GM19043 (cell line): ENCODE data around the gene HHIP.

ENCODE experiments used
- ATAC-seq: cut with Tn5 transposase; IDR thresholded peaks from one replicate; pipeline ENCODE4 v1.9.1; 2021; ENCODE audit warnings: low read depth; ENCODE audit not compliant: unreplicated experiment

HHIP gene

DNA sequence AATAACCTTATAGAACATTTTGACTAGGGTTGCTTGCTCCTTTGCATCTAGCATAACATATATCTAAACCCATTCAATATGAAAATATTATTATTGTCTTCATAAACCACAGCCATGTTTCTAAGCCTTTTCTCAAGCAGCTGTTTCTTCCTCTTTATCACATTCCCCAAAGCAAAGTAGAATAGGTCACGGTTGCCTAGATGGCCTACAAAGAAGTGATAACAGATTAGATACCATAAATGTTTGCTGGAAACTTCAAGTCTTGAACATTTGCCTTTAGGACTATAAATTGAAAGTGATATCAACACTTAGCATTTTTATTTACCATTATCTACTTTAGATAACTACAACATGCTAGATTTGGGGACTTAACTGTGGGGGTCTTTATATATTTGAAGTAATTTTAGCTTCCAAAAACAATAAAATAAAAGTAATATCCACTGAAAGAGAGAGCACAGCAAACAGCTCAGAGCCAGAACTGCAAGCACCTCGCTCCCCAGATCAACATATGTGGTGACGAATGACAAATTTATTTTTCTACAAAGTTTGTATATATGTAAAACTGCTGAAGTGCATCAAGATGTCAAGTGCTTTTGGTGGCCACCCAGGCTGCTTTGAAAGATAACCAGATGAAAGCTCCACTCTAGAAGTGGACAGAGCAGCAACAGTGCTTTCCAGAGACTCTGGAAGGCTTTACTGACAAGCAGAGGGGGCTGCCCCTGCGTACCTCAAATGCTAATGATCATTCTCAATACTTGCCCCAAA is 8.0 kb downstream of the HHIP start:
- no peak for ATAC-seq

DNA sequence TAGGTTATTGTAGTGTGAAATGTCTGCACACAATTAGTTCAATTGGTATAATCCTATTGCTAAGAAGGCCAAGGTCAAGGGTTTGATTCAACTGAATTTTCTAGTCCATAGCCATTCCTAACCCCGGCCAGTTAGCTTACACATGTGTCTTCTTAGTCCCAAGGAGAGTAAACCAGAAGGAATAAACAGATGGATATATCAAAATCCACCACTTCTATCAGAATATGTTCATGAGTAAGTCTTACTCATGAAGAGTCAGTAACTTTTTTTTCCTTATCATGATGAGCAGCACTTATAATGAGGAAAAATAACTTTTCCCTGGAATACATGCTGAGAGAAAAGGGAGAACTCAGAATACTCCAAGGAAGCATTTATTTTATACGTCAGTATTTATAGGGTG is 9.5 kb downstream of the HHIP start:
- ATAC-seq: no peak

DNA sequence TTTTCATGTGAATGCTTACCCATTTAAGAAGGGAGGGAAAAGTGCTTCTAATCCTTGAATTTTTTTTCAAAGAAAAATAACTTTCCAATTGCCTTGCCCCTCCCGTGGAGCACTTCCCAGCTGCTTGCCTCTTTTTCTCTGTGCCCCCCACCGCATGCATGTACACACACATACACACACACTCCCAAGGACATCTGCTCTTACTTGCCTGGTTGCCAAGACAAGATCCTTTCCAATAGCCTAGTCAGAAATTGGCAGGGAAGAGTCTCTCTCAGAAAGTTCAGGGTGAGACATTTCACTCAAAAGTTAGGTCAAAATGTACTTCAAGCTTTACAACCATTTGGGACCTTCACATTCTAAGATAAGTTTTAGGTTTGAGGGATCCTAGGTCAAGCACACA is 10.9 kb downstream of the HHIP start:
- ATAC-seq: no peak

DNA sequence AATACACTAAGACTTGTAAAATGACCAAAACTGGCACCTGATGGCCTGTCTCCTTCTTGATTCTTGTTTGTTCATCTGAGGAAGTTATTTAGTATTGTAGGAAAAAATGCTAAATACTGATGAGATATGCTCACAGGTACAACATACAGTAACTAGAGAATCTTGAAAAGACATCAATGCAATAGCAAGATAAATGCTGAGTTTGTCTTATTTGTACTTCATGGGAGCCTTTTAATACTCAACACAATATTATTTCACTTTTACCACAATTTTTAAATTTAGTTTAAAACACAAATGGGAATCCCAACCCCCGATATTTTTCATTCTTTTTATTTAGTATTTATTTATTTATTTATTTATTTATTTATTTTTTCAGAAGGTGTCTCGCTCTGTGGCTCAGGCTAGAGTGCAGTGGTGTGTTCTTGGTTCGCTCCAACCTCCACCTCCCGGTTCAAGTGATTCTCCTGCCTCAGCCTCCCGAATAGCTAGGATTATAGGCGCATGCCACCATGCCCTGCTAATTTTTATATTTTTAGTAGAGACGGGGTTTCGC is 12.1 kb downstream of the HHIP start:
- ATAC-seq: no peak

DNA sequence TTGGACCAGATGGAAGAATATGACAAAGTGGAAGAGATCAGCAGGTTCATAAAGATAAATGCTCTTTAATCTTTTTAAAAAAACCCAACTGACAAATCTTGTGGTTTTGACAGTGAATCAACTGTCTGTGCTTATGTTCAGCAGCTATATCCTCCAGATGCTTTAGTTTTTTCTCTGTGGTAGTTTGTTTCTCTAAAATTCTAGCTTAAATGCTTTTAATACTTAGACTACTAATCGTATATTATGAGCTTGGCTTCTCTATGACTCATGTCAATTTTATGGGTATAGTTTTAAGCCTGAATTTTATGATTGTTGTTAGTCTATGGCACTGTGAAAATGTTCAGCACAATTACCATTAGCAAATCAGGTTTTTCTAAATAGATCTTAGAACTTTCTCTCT is 12.9 kb downstream of the HHIP start:
- no peak for ATAC-seq

DNA sequence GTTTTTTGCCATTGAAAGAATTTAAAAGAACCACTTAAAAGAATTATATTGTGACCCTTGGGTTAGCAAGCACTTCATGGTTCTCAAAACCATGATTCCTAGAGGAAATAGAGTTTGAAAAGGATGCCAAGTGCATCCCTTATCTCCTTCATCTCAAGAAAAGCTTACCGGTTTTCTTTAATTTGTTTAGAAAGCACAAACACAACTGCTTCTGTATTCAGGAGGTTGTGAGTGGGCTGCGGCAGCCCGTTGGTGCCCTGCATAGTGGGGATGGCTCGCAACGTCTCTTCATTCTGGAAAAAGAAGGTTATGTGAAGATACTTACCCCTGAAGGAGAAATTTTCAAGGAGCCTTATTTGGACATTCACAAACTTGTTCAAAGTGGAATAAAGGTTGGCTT is 13.5 kb downstream of the HHIP start:
- no peak for ATAC-seq

DNA sequence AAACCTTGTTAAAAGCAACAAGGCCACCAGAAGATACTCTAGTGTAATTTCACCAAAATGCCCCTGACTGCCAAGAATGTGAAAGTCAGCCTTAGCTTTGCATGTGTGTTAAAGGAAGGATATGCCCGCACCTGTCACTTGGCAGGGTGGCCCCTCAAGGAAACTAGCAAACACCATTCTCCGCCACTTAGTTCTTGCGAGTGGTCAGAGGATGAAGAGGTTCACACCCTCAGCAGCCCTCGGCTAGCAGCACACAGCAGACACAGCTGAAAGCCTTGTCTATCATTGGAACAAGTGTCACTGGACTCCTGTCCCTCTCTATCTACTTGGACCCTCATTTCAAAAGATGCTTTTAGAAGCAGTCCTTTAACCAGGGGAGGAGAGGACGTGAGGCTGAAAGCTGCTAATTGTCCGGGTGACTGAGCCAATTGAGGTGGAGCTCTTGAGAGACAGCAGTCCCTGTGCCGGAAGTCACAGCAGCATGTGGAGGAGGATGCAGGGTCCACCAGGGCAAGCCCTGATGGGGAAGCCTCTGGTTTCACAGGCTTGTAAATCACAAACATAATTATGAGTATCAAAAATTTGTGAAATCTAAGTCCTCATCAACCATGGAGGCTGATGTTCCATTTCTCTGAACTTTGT is 18.0 kb downstream of the HHIP start:
- no peak for ATAC-seq

DNA sequence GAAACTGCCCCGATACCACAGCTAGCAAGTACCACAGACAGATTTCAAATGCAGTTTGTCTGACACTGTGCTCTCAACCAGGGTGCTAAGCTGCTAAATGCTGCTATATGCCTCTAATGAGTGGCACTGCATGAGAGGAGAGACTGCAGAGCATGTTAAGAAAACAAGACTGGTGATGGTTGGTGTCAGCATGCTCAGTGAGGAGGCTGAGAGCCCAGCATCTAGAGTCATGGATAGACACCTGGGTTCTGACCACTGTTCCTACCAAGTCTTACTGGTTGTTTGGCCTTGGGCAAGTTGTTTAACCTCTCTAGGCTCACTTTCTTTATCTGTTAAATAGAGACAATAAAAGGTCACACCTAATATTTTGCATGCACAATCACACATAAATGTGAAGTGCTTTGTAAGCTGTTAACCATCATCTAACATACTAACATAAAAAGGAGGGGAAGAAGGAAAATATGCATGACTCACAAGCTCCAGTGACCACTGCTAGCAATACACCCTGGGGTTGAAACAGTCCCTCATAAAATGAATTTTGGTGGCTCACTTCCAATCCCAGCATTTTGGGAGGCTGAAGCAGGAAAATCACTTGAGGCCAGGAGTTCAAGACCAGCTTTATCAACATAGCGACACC is 20.7 kb downstream of the HHIP start:
- no peak for ATAC-seq

DNA sequence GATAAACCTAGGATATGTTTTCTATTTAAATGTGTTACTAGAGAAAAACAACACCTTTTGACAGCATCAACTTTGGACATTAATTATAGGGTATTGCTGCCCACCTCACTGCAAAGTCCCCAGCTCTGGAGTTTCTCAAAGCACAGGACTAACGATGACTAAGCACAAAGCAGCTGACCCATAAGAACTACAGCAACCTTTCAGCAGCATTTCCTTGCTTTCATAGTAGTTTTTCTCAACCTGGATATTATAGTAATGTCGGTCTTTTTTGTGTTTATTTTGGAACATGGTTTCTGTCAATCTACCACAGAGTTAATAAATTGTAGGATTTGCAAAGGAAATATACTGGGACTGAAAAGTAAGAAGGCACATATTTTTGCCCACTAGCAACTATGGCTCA is 21.5 kb downstream of the HHIP start:
- ATAC-seq: no peak

DNA sequence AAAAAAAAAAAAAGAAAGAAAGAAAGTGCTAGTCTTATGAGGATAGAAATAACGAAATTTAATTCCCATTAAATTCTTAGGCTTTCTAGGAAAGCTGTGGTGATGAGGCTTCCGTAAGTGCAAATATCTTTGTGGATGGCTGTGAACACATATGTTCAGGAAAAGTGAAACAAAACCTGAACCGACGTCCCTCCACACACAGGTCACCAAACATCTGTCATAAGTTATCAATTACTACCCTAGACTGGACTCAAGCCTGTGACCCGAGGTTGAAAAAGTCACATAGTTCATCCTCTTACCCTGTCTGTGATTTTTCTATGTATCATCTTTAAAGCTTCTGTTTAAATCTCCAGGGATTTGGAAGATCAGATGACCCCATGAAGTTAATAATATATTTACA is 24.8 kb downstream of the HHIP start:
- ATAC-seq: no peak

DNA sequence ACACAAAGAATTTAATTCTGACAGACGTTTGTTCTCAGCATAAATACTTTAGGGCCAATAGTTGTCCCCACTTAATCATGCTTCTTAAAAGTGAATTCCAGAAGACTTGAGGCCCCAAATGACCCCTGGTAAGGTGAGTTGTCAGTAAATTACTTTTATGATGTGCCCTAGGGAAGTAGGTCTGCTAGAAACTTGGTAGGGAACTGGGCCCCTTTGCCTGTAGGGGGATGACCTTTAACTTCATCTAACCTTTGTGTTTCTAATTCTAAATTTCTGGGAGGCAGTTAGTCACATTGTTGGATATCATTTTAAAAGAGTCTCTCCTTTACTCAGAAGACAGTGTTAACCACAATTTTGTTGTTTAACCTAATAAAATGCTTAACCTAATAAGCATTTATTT is 28.8 kb downstream of the HHIP start:
- no peak for ATAC-seq

DNA sequence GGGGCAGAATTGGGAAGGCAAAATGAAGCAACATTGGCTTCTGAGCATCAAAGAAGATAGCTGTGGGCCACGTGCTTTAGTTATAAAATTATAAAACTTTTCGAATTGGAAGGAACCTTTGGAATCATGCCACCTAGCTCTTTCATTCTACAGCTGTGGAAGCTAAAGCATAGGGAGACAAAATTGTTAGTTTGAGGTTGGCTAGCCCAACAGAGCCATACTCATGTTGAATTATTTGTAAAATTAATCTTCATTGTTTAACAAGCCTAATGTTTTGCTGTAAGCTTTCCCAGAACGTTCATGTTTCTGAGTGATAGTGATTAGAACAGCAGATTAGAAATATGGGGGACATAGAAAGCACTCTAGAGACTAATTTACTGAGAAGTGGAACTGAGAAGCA is 35.9 kb downstream of the HHIP start:
- no peak for ATAC-seq

DNA sequence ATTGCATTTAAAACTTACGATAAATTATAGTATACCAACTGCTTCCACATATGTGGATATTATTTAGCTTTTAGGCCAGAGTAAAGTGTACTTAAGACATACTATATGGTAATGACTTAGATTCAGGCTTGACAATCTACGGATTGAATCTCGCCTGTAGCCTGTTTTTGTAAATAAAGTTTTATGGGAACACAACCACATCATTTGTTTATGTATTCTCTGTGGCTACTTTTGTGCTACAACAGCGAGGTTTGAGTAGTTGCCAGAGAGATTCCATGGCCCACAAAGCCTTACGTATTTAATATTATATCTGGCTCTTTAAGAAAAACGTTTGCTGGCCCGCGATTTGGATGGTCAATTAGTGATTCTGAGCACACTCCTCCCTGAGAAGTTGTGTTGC is 37.6 kb downstream of the HHIP start:
- no peak for ATAC-seq

DNA sequence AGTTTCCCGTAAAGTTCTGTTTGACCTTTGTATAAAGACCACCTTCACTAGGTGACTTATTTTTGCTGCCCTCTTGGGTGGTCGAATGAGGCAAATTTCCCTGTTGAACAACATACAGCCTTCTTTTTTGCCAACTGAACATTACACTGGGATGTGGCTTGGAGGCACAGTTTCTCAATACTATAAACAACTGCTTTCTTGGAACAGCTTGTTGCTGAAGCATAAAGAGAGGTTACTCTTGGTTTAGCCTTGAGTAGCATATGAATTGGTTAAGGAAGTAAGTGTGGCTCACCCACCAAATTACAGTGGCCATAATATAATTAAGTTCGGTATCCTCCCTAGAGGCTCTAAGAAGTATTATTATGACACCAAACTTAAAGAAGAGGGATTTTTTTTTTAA is 40.0 kb downstream of the HHIP start:
- ATAC-seq: no peak

DNA sequence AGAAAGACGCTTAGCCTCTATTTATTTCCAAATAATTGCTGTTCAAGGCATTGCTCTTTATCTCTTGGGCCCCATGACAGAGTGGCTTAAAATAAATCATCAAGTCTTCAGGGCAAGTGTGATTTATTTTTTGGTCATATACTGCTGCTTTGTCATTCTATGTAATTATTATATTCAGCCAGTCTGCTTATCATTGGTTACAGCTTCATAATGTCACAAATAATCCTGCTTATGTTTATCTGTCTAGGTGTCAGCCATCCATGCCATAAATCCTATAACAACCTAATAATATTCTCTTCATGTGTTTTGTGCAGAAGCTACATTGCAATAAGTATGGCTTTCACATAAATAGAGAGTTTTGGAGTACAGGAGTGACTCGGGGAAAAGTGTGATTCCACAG is 41.0 kb downstream of the HHIP start:
- ATAC-seq: no peak

DNA sequence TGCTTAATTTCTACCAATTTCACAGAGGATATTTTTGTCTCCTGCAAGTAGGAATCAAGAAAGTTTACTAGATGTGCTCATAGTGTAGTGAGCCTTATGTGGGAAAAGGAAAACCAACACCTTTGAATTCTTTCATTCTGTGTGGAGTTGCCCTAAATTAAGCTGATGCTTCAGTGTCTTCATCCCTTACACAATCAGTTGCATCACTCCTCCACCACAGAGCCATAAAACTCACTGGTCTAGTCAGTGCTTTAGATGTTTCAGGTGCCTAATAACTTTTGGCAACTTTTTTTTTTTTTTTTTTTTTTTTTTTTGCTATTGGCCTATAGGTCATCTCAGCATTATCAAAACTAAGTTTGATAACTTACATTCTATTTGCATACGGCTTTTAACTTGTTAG is 41.5 kb downstream of the HHIP start:
- ATAC-seq: no peak

DNA sequence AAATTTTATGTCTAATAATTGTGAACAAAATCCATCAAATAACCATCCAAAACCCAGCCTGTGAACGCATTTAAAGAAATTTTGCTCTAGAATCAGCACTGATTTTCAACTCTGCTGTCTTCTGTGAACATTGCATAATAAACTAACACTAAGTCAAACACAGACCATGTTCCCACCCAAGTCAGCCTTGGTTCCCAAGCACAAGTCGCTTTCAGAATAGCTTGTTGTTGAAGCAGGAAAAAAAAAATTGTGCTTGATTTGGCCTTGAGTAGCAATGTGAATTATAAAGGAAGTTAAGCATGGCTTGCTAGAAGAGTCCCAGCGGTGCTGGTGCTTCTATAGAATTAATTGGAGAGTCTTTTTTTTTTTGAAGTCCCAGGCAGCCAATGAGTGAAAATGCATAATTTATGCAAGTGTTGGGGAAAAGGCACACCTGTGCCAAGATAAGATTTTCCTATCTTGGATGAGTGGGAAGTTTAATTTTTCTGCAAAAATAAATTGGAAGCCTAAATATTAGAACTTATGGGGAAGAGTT is 42.1 kb downstream of the HHIP start:
- no peak for ATAC-seq

DNA sequence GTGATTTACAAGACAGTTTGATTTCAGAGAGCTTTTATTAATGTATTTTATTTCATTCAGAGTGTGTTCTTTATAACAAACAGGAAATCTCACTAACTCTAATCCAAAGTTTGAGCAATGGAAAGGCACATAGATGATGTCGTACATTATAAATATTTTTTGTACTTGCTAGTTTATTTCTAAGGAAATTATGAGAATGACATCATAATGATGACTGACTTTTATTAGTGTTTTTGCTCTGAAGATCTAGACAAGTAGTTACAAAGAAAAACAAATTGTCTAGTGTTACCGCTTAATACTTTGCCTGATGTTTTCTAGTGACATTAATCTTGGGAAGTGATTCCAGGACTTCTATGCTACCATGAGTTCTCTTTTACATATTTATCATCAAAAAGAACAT is 43.2 kb downstream of the HHIP start:
- no peak for ATAC-seq

DNA sequence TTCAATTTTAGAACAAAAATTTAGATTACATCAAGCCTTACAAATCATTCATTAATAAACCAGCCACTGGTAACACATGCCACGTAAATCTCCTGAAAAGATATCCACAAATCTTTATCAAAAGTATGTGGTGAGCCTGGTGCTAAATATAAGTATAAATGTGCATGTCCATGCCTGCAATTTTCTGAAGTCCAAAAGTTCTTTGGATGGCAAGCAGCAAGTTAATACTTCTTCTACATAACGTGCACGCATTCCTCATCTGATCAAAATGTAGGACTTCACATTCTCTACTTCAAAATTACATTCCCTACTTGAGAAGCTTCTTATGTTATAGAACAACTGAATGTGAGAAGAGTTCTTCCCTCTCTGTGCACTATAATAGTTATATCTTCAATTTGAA is 49.8 kb downstream of the HHIP start:
- no peak for ATAC-seq

DNA sequence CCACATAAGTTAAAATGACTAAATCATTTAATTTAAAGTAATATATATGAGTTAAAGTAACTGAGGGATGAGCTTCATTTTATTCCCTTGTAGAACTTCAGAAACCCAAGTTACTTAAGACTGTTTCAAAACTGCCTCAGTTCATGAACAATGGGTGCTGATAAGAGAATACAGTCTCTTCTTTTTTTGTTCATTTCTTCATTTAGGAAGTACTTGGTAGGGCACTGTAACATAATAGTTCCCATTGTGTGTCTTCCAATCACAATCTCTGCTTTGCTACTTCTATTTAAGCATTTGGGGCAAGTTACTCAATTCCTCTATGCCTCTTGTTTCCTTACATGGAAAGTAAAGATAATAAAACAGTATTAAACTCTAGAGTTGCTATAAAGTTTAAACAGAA is 50.4 kb downstream of the HHIP start:
- no peak for ATAC-seq

DNA sequence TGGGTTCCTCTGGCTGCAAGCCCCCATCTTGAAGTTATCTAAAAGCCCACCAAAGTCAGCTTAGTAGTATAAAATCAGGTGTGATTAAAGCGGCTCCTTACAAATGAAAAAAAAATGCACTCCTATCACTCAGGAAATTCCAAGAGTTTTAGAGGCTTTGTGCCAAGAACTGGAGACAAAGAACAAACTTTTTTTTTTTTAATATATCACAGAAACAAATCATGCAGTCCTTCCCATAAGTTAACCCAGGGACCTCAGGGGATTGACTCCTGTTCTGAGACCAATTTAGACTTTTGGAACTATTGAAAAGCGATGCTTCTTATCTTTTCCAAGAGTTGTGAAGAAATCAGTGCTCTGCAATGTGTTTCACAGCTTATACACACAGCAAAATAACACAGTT is 53.6 kb downstream of the HHIP start:
- no peak for ATAC-seq
